PC-9 (cell line): ENCODE measurements around the gene MAGEA9B. TPM values are rescaled to one million over a fixed set of nuclear protein-coding genes. Genes with fewer than 3 reads are reported as not detected.
"Not testable (repeated sequence)": the region's sequence is repeated elsewhere in the genome, so short reads cannot be mapped to it uniquely, and the experiment has no call there.

Experiments used
- BruUV-seq: library from RNA; stranded (reverse); fragments of 400-500 nt; replicated peaks from 2 replicates; lab custom pipeline; 2021; lab: Mats Ljungman, UMichigan
- CTCF ChIA-PET: fragments of 300-600 bp; sonication (Branson Sonifier 250); formaldehyde crosslinking; loops from one replicate; lab custom pipeline; 2022; ENCODE audit warnings: antibody characterized with exemption; lab: Charles Lee
- POLR2A ChIA-PET: fragments of 300-600 bp; sonication (Branson Sonifier 250); formaldehyde crosslinking; loops from one replicate; lab custom pipeline; 2022; ENCODE audit warnings: antibody characterized with exemption; ENCODE audit not compliant: unreplicated experiment; lab: Charles Lee
- DNase-seq, 2 experiments: peaks; one replicate each; pipeline versions ENCODE4 v3.0.0 to v3.0.0-alpha.2; 2015 to 2022; ENCODE audit warnings: mixed read lengths in 1 of 2
- H2AFZ ChIP-seq: fragments of 200-600 bp; sonication (generic); 2 replicates; pipeline ENCODE4 v1.8.1; 2017; ENCODE audit warnings: antibody characterized with exemption
- H3F3A ChIP-seq: fragments of 200-600 bp; sonication (generic); 2 replicates; pipeline ENCODE4 v1.8.1; 2017; ENCODE audit warnings: antibody characterized with exemption, mild to moderate bottlenecking, low read depth; ENCODE audit not compliant: insufficient read depth
- H3K27ac ChIP-seq: fragments of 200-600 bp; sonication (generic); 2 replicates; pipeline ENCODE4 v1.6.1; 2016; ENCODE audit warnings: mixed run types
- H3K27me3 ChIP-seq: fragments of 200-600 bp; sonication (generic); 2 replicates; pipeline ENCODE4 v1.6.1; 2016; ENCODE audit warnings: low read depth, mixed run types; ENCODE audit not compliant: insufficient read depth
- H3K36me3 ChIP-seq: fragments of 200-600 bp; sonication (generic); 2 replicates; pipeline ENCODE4 v1.6.1; 2016; ENCODE audit warnings: low read depth, mixed run types
- H3K4me1 ChIP-seq: fragments of 200-600 bp; sonication (generic); replicated peaks from 2 replicates; pipeline ENCODE4 v1.6.1; 2016; ENCODE audit warnings: mixed run types; ENCODE audit not compliant: insufficient read depth
- H3K4me2 ChIP-seq: fragments of 200-600 bp; sonication (generic); 2 replicates; pipeline ENCODE4 v1.6.1; 2017; ENCODE audit warnings: mixed run types
- H3K4me3 ChIP-seq: fragments of 200-600 bp; sonication (generic); 2 replicates; pipeline ENCODE4 v1.6.1; 2016; ENCODE audit warnings: mixed run types
- H3K79me2 ChIP-seq: fragments of 200-600 bp; sonication (generic); 2 replicates; pipeline ENCODE4 v1.6.1; 2017; ENCODE audit warnings: low read depth, mixed run types
- H3K9me2 ChIP-seq: fragments of 200-600 bp; sonication (generic); 2 replicates; pipeline ENCODE4 v1.8.1; 2017; ENCODE audit warnings: mild to moderate bottlenecking; ENCODE audit not compliant: insufficient read depth
- H3K9me3 ChIP-seq: fragments of 200-600 bp; sonication (generic); 2 replicates; pipeline ENCODE4 v1.8.1; 2016; ENCODE audit warnings: low read depth; ENCODE audit not compliant: insufficient read depth
- H4K20me1 ChIP-seq: fragments of 200-600 bp; sonication (generic); 2 replicates; pipeline ENCODE4 v1.8.1; 2017; ENCODE audit not compliant: insufficient read depth
- EZH2 ChIP-seq: fragments of 200-600 bp; sonication (generic); IDR thresholded peaks from 2 replicates; pipeline ENCODE4 v1.8.0; 2017; ENCODE audit warnings: antibody characterized with exemption, low read depth
- intact Hi-C: fragments of 100-400 bp; cut with micrococcal nuclease; formaldehyde crosslinking; loops from one replicate; pipeline ENCODE4 v1.10.0; 2022; ENCODE audit not compliant: unreplicated experiment
- total RNA-seq: library from RNA; stranded (reverse); gene quantifications from 2 replicates; pipeline ENCODE4 v1.2.3, GENCODE V29; 2021
- TF ChIP-seq, protein P1 (sequence below): fragments of 200-600 bp; sonication (generic); conservative IDR thresholded peaks from 2 replicates; pipeline ENCODE4 v1.6.1; 2017; ENCODE audit warnings: mixed run types, antibody characterized with exemption, mild to moderate bottlenecking, moderate library complexity

Gene MAGEA9B
- total RNA-seq, 1 experiment from 2014 or later = not detected

DNA sequence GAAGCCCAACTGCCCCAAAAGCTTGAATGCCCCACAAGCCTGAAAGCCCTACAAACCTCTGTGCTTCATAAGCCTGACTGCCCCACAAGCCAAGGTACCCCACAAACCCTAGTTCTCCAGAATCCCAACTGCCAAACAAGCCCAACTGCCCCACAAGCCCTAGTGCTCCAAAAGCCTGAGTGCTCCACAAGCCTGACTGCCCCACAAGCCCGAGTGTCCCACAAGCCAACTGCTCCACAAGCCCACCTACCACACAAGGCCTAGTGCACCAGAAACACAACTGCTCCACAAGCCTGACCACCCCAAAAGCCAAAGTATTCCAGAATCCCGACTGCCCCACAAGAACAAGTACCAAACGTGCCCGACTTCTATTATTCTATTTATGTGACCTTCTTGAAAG is 23.9 kb downstream of the MAGEA9B start:
- CTCF ChIA-PET = no interaction called here
- Histone ChIP-seq H3K27me3 (no peaks in the 10 kb centered on the region), H2AFZ (no peak overlapping the region), H3K27ac (no peak overlapping the region), H3K79me2 (no peaks in the 10 kb centered on the region), H3K4me1 (no peaks in the 10 kb centered on the region), H3K4me3 (no peak overlapping the region), H3K36me3 (no peaks in the 10 kb centered on the region), H3F3A (no peaks in the 10 kb centered on the region), H3K4me2 (no peak overlapping the region), H3K9me3 (no peaks in the 10 kb centered on the region), H3K9me2 (no peaks in the 10 kb centered on the region), H4K20me1 (no peaks in the 10 kb centered on the region)
- POLR2A ChIA-PET = no interaction called here
- BruUV-seq = no TSS peak
- DNase-seq = no peak
- intact Hi-C loops = no loop called here
- TF ChIP-seq, protein P1, sequence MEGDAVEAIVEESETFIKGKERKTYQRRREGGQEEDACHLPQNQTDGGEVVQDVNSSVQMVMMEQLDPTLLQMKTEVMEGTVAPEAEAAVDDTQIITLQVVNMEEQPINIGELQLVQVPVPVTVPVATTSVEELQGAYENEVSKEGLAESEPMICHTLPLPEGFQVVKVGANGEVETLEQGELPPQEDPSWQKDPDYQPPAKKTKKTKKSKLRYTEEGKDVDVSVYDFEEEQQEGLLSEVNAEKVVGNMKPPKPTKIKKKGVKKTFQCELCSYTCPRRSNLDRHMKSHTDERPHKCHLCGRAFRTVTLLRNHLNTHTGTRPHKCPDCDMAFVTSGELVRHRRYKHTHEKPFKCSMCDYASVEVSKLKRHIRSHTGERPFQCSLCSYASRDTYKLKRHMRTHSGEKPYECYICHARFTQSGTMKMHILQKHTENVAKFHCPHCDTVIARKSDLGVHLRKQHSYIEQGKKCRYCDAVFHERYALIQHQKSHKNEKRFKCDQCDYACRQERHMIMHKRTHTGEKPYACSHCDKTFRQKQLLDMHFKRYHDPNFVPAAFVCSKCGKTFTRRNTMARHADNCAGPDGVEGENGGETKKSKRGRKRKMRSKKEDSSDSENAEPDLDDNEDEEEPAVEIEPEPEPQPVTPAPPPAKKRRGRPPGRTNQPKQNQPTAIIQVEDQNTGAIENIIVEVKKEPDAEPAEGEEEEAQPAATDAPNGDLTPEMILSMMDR = no peak
- TF ChIP-seq EZH2 = no peak

DNA sequence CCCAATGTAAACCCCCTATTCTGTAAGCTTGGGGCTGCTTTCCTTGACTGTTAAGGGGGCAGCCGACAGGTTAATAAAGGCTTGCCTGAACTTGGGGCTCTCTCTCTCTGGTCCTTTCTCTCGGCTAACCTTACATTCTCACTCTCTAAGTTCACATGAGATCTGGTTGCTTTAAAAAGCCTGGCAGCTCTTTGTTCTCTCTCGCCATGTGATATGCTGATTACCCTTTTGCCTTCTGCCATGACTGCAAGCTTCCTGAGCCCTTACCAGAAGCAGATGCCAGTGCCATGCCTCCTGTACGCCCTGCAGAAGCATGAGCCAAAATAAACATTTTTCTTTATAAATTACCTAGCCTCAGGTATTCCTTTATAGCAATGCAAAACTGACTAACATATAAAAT is 32.0 kb downstream of the MAGEA9B start:
- H3K9me3 ChIP-seq, H3K36me3 ChIP-seq, H3K4me3 ChIP-seq, H3K4me2 ChIP-seq, CTCF ChIA-PET, H3K27me3 ChIP-seq, H3K79me2 ChIP-seq, H2AFZ ChIP-seq, POLR2A ChIA-PET, H4K20me1 ChIP-seq, H3K27ac ChIP-seq, H3K9me2 ChIP-seq, BruUV-seq, intact Hi-C loops, H3K4me1 ChIP-seq, DNase-seq, H3F3A ChIP-seq: not testable (repeated sequence)

DNA sequence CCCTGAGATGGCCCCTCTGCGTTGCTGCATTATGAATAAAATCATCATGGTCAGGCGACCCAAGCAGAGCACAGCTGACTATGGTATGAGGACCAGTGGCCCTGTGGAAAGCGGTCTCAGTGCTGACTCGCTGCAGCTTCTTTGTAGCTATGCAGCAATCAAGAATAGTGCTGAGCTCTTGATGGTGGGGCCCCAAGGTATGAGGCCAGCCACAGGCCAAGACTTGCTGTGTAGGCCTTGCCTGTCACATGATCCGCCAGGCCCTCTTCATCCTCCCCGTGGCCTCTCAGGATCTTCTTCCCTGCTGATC is 35.4 kb downstream of the MAGEA9B start:
- H3K27me3 ChIP-seq, CTCF ChIA-PET, H2AFZ ChIP-seq, H3F3A ChIP-seq, H3K79me2 ChIP-seq, intact Hi-C loops, DNase-seq, H3K9me3 ChIP-seq, H3K36me3 ChIP-seq, H3K9me2 ChIP-seq, H3K4me1 ChIP-seq, H4K20me1 ChIP-seq, H3K4me2 ChIP-seq, BruUV-seq, H3K4me3 ChIP-seq, H3K27ac ChIP-seq, POLR2A ChIA-PET: not testable (repeated sequence)

DNA sequence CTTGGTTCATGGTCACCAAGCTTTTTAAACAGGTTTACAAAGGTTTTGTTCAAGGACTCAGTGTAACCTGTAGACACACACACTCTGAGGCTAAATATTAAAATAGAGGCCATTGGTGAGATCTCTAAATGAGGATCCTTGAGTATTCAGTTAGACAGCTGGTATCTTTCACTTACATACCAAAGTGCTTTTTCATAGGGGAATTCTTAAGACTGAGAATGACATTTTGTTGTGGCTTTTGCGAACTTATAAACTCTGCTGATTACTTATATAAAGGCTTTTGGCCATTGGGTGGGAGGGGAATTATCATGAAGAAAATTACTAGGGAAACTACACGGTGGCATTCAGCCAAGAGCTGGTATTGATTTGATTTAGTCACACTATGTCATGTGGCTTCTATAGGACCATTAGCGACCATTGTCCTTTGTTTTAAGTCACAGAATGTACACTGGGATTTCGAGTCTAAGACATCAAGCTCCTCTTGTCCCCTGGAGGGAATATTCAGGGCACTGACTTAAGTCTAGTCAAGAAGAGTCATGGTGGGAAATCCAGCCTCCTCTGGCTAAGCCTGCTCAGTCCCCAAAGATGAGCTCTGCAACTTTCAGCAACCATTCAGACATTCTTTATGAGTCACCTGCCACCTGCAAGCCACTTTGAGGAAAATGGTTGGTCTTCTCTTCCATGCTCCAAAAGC is 35.9 kb downstream of the MAGEA9B start:
- intact Hi-C loops, H3K27ac ChIP-seq, H3K4me2 ChIP-seq, H3K79me2 ChIP-seq, H3K27me3 ChIP-seq, H3K4me1 ChIP-seq, H2AFZ ChIP-seq, H3K4me3 ChIP-seq, BruUV-seq, H4K20me1 ChIP-seq, DNase-seq, CTCF ChIA-PET, POLR2A ChIA-PET, H3K36me3 ChIP-seq, H3K9me2 ChIP-seq, H3F3A ChIP-seq, H3K9me3 ChIP-seq: not testable (repeated sequence)

DNA sequence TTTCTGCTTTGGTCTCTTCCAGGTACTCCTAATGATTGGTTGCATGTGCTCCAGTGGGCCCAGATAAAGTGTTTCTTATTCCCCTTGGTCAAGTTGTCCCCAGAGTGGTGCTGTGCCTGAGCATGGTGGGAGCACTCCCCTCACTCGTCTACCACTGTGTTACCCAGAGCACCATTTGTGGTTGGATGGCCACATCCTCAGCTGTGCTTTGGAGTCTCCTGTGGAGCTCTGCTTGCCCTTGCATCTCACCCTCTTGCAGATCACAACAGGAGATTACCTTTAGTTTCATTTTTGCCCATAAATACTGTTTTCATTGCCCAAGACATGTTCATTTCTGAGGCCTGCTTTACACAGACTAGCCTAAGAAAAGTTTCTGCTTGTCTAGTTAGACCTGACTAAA is 36.8 kb downstream of the MAGEA9B start:
- H3K4me3 ChIP-seq, POLR2A ChIA-PET, intact Hi-C loops, H3K27ac ChIP-seq, H3K27me3 ChIP-seq, H2AFZ ChIP-seq, H3K9me2 ChIP-seq, H3K79me2 ChIP-seq, H3K4me1 ChIP-seq, H3K36me3 ChIP-seq, H4K20me1 ChIP-seq, DNase-seq, BruUV-seq, CTCF ChIA-PET, H3F3A ChIP-seq, H3K9me3 ChIP-seq, H3K4me2 ChIP-seq: not testable (repeated sequence)

DNA sequence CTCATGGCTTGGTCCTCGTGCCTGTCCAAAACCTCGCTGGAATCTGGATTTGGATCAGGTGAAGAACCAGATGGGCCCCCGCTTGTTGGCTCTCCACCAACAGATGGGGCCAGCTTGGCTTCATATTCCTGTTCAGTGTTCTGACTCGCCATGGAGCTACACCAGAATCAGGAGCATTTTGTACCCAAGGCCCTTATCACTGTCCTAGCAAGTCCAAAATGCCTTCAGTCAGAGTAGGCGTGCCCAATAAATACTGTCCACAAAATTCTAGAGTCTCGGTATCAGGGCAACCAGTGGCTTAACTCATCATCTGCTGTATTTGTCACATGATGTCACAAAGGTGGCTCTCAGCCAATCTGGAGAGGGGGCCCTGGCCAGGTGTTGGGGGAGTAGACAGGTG is 37.6 kb downstream of the MAGEA9B start, which contains the start of gene HSFX3:
HSFX3 (minus strand) TSS at position 224 of the 400 bp plus-strand sequence; CDS start at position 152, 72 bp downstream.
- H3K4me1 ChIP-seq, H3K4me2 ChIP-seq, H3F3A ChIP-seq, BruUV-seq, POLR2A ChIA-PET, CTCF ChIA-PET, H3K36me3 ChIP-seq, H3K27ac ChIP-seq, H3K27me3 ChIP-seq, H3K4me3 ChIP-seq, H2AFZ ChIP-seq, H3K9me3 ChIP-seq, H3K9me2 ChIP-seq, H4K20me1 ChIP-seq, DNase-seq, H3K79me2 ChIP-seq: not testable (repeated sequence)
- intact Hi-C loops = loop anchor here (10.0 kb wide), 2 partner anchors 1015 to 1145 kb away; partner anchors contain the start of genes MTM1 and MTMR1
